Stomach (tissue), 4 donors: ENCODE measurements around the gene SLC35D1.

Source experiments
- CTCF ChIP-seq, 7 experiments: fragments of 450-650 bp in 4 of 7; fragments of 200-600 bp in 3 of 7; sonication (generic) in 3 of 7; IDR thresholded peaks; one replicate each; pipeline ENCODE4 v1.5.1; 2016 to 2019; ENCODE audit warnings: antibody characterized with exemption in 7 of 7, control low read depth in 2 of 7, mild to moderate bottlenecking in 1 of 7
- EP300 ChIP-seq: sonication (generic); formaldehyde crosslinking; IDR thresholded peaks from one replicate; pipeline ENCODE4 v1.6.1; 2017; ENCODE audit warnings: antibody characterized with exemption

DNA sequence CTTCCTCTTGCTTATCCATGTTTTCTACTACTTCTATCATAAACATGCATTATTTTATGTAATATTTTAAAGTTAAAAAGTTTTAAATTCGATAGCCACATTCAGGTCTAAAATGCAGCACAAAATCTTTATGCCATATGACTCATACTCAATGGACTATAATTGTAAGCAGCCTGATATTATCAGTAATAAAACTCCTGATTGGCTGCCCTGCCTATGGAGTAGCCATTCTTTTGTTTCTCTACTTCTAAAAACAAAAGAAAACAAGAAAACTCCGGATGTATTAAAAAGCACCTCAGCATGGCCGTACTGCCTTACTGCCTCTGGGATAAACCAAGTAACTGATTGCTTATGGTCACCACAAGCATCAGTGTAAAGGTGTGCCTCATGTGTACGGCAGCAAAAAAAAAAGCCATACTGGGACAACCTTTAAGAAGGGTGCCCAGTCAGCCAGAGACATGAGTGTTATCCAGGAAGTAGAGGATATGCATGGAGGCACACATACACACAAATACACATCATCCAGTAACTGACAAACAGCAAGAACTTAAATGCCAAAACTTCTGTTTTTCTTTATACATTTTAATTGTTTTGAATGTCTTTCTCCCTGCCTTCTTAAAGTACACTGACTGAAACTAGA lies 9.2 kb downstream of the SLC35D1 start:
- TF ChIP-seq CTCF (IDR thresholded peaks at IDR 0.05) = no peak
- TF ChIP-seq EP300 = no peak
